Left ventricle myocardium inferior (tissue), 1 donor: ENCODE data around the gene EPHA4. TPM values are rescaled to one million over a fixed set of nuclear protein-coding genes. Genes with fewer than 3 reads are reported as not detected.

Source experiments
- DNase-seq: peaks from one replicate; pipeline ENCODE4 v3.0.0-alpha.2; 2020
- H3K27ac ChIP-seq: fragments of 200-600 bp; replicated peaks from 2 replicates; pipeline ENCODE4 v1.8.0; 2021
- H3K27me3 ChIP-seq: fragments of 200-600 bp; 2 replicates; pipeline ENCODE4 v1.8.0; 2021; ENCODE audit warnings: low read depth
- H3K36me3 ChIP-seq: fragments of 200-600 bp; 2 replicates; pipeline ENCODE4 v1.8.0; 2021
- H3K4me1 ChIP-seq: fragments of 200-600 bp; 2 replicates; pipeline ENCODE4 v1.8.0; 2021
- H3K4me3 ChIP-seq: fragments of 200-600 bp; 2 replicates; pipeline ENCODE4 v1.8.0; 2021; ENCODE audit warnings: mild to moderate bottlenecking, moderate library complexity
- H3K9me3 ChIP-seq: fragments of 200-600 bp; replicated peaks from 2 replicates; pipeline ENCODE4 v1.8.0; 2021
- intact Hi-C: fragments of 100-400 bp; cut with micrococcal nuclease; formaldehyde crosslinking; loops from one replicate; pipeline ENCODE4 v1.11.0; 2022
- total RNA-seq: library from RNA; stranded (reverse); fragmentation: NEBNext Ultra II Directional; extraction: Animal tissue kit (Norgen Biotek cat#: 25700); gene quantifications from one replicate; pipeline ENCODE4 v1.2.1, GENCODE V29; 2021
- TF ChIP-seq, protein P1 (sequence below): fragments of 200-600 bp; IDR thresholded peaks from 2 replicates; pipeline ENCODE4 v1.8.0; 2021; ENCODE audit warnings: antibody characterized with exemption, mild to moderate bottlenecking, borderline replicate concordance
- donor health status: DM: no; HTN: yes; CAD: no; lungs with severe emphysema.

Gene EPHA4
- total RNA-seq, 1 donor from 2014 or later, result 40.6 TPM

DNA sequence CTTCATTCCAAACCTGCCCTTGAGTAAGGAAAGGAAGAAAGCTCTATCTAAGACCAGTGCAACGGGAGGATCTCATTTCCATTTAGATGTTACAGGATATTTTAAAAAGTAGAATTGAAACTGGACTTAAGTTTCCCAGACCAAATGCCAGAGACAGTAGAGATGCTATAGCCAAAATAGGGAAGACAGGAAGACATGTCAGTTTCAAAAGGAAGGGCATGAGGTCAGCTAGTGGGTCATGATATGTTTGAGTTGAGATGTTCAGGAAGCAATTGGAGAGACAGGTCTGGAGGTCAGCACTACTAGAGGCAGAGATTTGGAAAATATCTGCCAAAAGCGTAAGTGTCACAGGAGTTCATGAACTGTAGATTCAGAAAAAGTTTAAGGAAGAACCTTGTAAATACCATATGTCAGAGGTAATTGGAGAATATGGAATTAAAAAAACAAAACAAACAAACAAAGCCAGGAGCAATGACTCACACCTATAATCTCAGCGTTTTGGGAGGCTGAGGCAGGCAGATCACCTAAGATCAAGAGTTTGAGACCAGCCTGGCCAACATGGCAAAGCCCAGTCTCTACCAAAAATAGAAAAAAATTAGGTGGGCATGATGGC is 50.8 kb downstream of the EPHA4 start:
- no peak overlapping the region for H3K27ac ChIP-seq
- H3K9me3 ChIP-seq, result no peaks in the 10 kb centered on the region
- TF ChIP-seq, protein P1, sequence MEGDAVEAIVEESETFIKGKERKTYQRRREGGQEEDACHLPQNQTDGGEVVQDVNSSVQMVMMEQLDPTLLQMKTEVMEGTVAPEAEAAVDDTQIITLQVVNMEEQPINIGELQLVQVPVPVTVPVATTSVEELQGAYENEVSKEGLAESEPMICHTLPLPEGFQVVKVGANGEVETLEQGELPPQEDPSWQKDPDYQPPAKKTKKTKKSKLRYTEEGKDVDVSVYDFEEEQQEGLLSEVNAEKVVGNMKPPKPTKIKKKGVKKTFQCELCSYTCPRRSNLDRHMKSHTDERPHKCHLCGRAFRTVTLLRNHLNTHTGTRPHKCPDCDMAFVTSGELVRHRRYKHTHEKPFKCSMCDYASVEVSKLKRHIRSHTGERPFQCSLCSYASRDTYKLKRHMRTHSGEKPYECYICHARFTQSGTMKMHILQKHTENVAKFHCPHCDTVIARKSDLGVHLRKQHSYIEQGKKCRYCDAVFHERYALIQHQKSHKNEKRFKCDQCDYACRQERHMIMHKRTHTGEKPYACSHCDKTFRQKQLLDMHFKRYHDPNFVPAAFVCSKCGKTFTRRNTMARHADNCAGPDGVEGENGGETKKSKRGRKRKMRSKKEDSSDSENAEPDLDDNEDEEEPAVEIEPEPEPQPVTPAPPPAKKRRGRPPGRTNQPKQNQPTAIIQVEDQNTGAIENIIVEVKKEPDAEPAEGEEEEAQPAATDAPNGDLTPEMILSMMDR, result no peak
- no peaks in the 10 kb centered on the region for H3K36me3 ChIP-seq
- H3K4me3 ChIP-seq, result no peak overlapping the region
- peaks cover 52% of the 10 kb centered on the region for H3K4me1 ChIP-seq
- H3K27me3 ChIP-seq, result no peaks in the 10 kb centered on the region
- no peak for DNase-seq
- intact Hi-C loops, result no loop called here

DNA sequence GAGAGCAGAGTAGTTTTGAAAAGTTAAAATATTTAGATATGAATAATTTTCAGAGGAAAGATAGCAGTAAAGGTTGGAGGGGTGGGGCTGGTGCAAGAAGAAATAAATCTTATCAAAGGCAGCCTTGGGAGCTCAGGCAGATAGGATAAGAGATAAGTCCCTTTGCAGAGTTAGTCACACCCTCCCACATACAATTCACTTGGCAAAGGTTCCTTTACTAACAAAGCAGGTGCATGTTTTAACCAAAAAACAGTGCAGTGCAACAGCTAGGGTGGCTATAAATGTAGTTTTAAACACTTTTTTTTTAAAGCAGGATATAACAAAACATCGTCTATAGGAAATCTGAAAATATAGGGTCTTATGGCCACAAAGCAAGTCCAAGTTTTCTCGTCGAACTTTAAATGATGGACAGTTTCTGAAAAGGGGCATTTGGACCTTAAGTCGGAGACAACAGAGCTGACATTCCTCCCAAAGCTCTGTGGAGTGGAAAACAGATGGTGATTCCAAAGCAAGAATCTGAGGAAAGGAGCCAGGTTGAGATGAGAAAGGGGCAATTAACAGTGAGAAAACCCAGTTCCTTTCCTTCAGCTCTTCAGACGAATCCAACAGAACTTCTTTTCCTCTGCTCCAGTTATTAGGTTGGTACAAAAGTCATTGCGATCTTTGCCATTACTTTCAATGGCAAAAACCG is 53.0 kb downstream of the EPHA4 start:
- DNase-seq, result no peak
- H3K4me3 ChIP-seq, result no peak overlapping the region
- H3K4me1 ChIP-seq, result peaks cover 42% of the 10 kb centered on the region
- no peaks in the 10 kb centered on the region for H3K27me3 ChIP-seq
- TF ChIP-seq, protein P1, result no peak
- intact Hi-C loops, result no loop called here
- H3K27ac ChIP-seq, result peak overlapping the region; percentile 46
- no peaks in the 10 kb centered on the region for H3K36me3 ChIP-seq
- no peaks in the 10 kb centered on the region for H3K9me3 ChIP-seq

DNA sequence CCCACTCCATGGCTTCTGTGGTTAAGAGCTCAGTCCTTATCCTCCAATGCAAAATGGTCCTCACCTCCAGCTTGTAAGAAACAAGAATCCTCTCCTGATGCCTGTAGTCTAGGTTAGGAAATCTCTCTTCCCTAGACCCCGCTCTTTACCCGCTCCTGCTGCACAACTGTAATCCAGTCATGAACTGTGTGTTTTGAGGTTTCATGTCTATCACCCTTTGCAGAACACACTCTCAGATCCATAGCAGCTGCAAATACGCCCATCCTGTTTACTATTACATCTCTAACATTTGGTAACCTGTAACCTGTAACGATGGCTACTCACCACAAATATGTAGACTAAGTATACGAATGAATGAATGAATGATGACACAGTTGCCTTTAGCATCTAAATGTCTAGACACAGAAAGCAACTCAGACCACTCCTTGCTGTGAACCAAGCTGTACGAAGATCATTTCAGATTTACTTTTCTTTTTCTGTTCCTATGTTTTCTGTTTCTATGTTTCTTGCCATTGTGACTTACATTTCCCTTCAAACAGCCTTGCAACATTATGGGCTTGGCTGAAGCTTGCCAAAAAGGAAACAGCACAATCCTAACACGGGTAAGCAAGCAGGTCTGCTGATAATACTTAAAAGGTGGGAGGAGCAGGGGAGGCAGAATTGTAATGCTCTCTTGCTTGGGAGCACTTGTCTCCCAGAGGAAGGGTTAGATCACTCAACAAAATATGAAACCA is 53.7 kb downstream of the EPHA4 start:
- Histone ChIP-seq H3K9me3 (no peaks in the 10 kb centered on the region), H3K36me3 (no peaks in the 10 kb centered on the region), H3K27ac (peak overlapping the region; percentile 46), H3K4me1 (peaks cover 42% of the 10 kb centered on the region), H3K4me3 (no peak overlapping the region), H3K27me3 (no peaks in the 10 kb centered on the region)
- TF ChIP-seq, protein P1, result no peak
- DNase-seq, result no peak
- intact Hi-C loops, result no loop called here

DNA sequence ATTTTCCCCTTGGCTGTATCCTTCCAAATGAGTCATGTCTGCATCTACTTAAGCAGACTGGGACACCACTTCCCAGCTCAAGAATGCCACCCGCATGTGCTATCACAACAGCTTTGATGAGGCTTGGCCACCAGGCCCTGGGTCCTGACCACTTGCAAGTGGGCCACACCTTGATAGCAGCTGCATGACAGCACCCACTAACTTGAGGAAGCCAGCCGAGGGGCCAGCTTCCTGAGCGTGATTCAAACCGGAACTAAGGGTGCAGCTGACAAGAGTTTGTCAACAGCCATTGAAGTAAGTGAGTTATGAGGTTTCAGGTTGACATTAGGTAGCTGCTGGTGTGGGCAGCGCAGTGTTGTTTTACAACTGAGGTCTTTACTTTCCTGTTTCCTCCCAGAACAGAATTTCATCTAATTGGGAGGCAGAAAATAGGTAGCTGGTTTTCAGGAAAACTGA is 54.4 kb downstream of the EPHA4 start:
- TF ChIP-seq, protein P1, result no peak
- intact Hi-C loops, result no loop called here
- Histone ChIP-seq H3K4me3 (no peak overlapping the region), H3K27ac (peak overlapping the region; percentile 45), H3K27me3 (no peaks in the 10 kb centered on the region), H3K4me1 (peaks cover 42% of the 10 kb centered on the region), H3K9me3 (no peaks in the 10 kb centered on the region), H3K36me3 (no peaks in the 10 kb centered on the region)
- DNase-seq, result no peak

DNA sequence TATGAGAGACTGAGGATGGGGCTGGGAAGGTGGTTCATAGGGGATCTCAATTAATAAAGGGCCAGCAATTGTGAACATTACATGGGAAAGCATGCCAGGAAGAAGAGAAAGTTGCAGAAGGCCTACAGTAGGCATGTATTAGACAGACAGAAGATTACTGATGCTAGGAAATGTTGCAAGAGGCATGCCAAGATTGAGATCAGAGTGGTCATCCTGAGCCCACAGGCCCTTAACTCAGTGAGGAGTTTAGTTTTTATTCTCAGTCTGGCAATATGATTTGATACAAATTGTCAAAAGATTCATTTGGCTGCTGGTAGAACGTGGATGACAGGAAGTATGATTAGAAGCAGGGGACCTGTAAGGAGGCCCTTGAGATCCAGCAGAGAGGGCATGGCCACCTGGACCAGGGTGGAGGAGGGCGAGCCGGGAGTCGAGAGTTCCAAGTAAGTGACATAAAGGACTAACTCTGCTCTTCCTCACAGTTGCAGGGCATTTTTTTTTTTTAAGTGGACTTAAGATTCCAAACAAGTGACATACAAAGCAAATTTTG is 54.9 kb downstream of the EPHA4 start:
- peak overlapping the region; percentile 45 for H3K27ac ChIP-seq
- DNase-seq, result no peak
- H3K27me3 ChIP-seq, result no peaks in the 10 kb centered on the region
- TF ChIP-seq, protein P1, result no peak
- H3K9me3 ChIP-seq, result no peaks in the 10 kb centered on the region
- intact Hi-C loops, result no loop called here
- no peaks in the 10 kb centered on the region for H3K36me3 ChIP-seq
- H3K4me1 ChIP-seq, result peaks cover 42% of the 10 kb centered on the region
- H3K4me3 ChIP-seq, result no peak overlapping the region
